GM12865 (cell line): ENCODE data around the gene LHFPL2.
A peak's percentile ranks its signal among the peaks of the same experiment; 100 is the strongest.

ENCODE experiments used
- DNase-seq: peaks from one replicate; pipeline ENCODE4 v3.0.0; 2010; ENCODE audit warnings: low read depth
- H3K4me3 ChIP-seq: 2 replicates; pipeline ENCODE4 v1.5.1; 2011; ENCODE audit warnings: mild to moderate bottlenecking, low read depth, low read length, control low read depth
- TF ChIP-seq, protein P1 (sequence below): IDR thresholded peaks from 2 replicates; pipeline ENCODE4 v1.5.1; 2011; ENCODE audit warnings: low read length, control low read depth, low read depth, inconsistent platforms; ENCODE audit not compliant: insufficient read depth; ENCODE audit errors: missing control alignments

The LHFPL2 gene

GRCh38 chr5:78593465-78593864 is 55.1 kb downstream of the LHFPL2 start:
- TF ChIP-seq, protein P1, sequence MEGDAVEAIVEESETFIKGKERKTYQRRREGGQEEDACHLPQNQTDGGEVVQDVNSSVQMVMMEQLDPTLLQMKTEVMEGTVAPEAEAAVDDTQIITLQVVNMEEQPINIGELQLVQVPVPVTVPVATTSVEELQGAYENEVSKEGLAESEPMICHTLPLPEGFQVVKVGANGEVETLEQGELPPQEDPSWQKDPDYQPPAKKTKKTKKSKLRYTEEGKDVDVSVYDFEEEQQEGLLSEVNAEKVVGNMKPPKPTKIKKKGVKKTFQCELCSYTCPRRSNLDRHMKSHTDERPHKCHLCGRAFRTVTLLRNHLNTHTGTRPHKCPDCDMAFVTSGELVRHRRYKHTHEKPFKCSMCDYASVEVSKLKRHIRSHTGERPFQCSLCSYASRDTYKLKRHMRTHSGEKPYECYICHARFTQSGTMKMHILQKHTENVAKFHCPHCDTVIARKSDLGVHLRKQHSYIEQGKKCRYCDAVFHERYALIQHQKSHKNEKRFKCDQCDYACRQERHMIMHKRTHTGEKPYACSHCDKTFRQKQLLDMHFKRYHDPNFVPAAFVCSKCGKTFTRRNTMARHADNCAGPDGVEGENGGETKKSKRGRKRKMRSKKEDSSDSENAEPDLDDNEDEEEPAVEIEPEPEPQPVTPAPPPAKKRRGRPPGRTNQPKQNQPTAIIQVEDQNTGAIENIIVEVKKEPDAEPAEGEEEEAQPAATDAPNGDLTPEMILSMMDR, result no peak
- no peak for DNase-seq
- H3K4me3 ChIP-seq, result no peak overlapping the region

DNA sequence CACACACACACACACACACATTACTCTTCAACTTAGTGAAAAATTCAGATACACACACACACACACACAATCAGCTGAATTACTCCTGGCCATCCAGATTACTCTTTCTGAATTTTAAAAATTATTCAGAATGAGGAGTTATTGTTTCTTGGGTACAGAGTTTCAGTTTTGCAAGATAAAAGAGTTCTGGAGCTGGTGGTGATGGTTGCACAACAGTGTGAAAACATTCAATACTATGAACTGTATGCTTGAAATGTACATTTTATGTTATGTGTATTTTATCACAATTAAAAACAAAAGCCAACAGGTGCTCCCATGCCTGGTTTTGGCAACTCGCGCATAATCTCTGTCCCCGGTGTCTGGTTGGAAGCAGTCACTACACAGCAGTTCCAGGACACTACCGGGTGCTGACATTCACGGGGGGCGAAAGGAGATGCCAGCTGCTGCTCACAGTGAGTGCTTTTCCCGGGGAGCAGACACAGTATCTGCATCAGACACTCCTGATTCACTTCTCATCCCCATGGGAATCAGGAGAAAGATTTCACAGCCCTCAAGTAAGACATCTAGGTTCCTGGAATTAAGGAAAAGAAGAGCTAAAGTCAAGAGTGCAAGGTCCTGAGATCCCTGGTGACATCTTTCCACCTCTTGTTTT is 55.7 kb downstream of the LHFPL2 start:
- DNase-seq, result peak; percentile 26
- no peak overlapping the region for H3K4me3 ChIP-seq
- TF ChIP-seq, protein P1, result no peak

DNA sequence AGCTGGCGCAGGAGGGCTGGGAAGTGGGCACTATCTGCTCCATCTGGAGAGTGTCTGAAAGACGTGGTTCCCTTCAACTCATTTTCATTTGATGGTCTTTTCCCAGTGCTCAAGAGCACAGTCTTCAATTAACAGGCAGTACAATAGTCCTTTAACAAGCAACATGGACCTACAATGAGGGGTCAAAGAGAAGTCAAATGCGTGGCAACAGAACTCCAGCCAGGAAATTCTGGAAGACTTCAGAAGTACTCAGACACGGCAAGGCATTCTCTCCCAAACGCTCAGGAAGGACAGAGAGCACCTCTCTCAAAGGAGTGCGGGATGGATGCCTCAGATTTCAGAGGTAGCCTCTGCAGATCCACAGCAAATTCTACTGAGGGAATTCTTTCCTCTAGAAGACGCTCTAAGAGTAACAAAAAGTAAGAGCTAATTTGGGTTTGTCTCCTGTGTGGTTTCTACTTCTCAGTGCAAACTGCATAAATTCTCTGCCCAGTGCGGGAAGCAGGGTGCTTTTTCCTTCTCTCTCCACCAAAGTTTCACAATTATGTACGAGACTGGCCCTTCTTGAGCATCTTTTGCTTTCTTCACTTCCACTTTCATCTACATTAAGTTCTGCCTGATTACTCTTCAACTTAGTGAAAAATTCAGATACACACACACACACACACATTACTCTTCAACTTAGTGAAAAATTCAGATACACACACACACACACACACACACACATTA is 56.4 kb downstream of the LHFPL2 start:
- peak; percentile 78 for DNase-seq
- no peak overlapping the region for H3K4me3 ChIP-seq
- TF ChIP-seq, protein P1, result no peak

GRCh38 chr5:78591138-78591612 is 57.4 kb downstream of the LHFPL2 start:
- TF ChIP-seq, protein P1, result no peak
- no peak for DNase-seq
- no peak overlapping the region for H3K4me3 ChIP-seq

GRCh38 chr5:78589923-78590322 is 58.6 kb downstream of the LHFPL2 start:
- no peak for DNase-seq
- TF ChIP-seq, protein P1, result no peak
- H3K4me3 ChIP-seq, result no peak overlapping the region

DNA sequence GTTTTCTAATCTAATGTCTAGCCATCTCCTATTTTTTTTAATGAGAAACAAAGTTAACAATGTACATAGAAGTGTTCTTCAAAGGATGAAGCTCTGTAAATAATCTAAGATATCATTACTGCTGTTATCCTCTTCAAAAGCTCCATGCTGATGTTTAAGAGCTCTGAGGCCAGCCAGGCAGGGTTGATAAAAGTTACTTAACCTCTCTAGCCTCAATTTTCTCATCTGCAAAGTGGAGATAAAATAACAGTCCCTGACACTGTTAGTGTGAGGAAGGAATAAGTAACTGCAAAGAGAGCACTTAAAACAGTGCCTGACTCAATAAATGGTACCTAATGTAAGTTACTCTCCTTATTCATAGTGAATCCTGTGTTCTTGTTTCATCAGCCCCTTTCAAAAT is 60.1 kb downstream of the LHFPL2 start:
- TF ChIP-seq, protein P1, result no peak
- H3K4me3 ChIP-seq, result no peak overlapping the region
- DNase-seq, result no peak
